HEK293 (cell line): ENCODE data around the gene AK9.

Experiments
- CTCF ChIA-PET: fragments of 350-600 bp; formaldehyde crosslinking; extraction: SDS; loops from one replicate; lab custom pipeline; 2021; ENCODE audit warnings: antibody characterized with exemption; lab: Yijun Ruan, JAX
- POLR2A ChIA-PET: fragments of 300-600 bp; formaldehyde crosslinking; extraction: SDS; loops from one replicate; lab custom pipeline; 2020; ENCODE audit warnings: antibody characterized with exemption, inconsistent platforms; lab: Yijun Ruan, JAX
- H3K27ac ChIP-seq: fragments of 200-500 bp; sonication (Bioruptor generic); 2 replicates; pipeline ENCODE4 v1.5.1; 2014; ENCODE audit warnings: low read depth, low read length, control low read depth, inconsistent platforms; ENCODE audit errors: extremely low read depth
- H3K36me3 ChIP-seq, 2 experiments: fragments of 200-500 bp in 1 of 2; sonication (Bioruptor generic) in 1 of 2; 1 replicate in 1 of 2; 2 replicates in 1 of 2; pipeline ENCODE4 v1.5.1; 2014 to 2017; ENCODE audit warnings: inconsistent platforms in 2 of 2, low read length in 2 of 2; ENCODE audit not compliant: control insufficient read depth in 2 of 2, insufficient read depth in 1 of 2
- H3K4me1 ChIP-seq: fragments of 200-500 bp; sonication (Bioruptor generic); 2 replicates; pipeline ENCODE4 v1.5.1; 2014; ENCODE audit warnings: mild to moderate bottlenecking, low read length, inconsistent platforms; ENCODE audit not compliant: control insufficient read depth, insufficient read depth
- H3K4me3 ChIP-seq: 2 replicates; pipeline ENCODE4 v1.5.1; 2011; ENCODE audit warnings: low read depth, mild to moderate bottlenecking, control low read depth, low read length, moderate library complexity
- H3K9me3 ChIP-seq: fragments of 200-500 bp; sonication (Bioruptor generic); 2 replicates; pipeline ENCODE4 v1.5.1; 2014; ENCODE audit warnings: low read depth, low read length, inconsistent platforms; ENCODE audit not compliant: control insufficient read depth, insufficient read depth
- KLF7 ChIP-seq: fragments of 450-650 bp; formaldehyde crosslinking; IDR thresholded peaks from 2 replicates; pipeline ENCODE4 v1.5.1; 2016; ENCODE audit warnings: missing biosample characterization, missing genetic modification characterization, borderline replicate concordance
- KLF9 ChIP-seq: fragments of 450-650 bp; formaldehyde crosslinking; IDR thresholded peaks from 2 replicates; pipeline ENCODE4 v1.5.1; 2016; ENCODE audit warnings: missing biosample characterization, missing genetic modification characterization, low read depth
- MEIS1 ChIP-seq: sonication (generic); formaldehyde crosslinking; IDR thresholded peaks from 2 replicates; pipeline ENCODE4 v1.8.1; 2022; ENCODE audit warnings: missing genetic modification reagents, mild to moderate bottlenecking, borderline replicate concordance
- SCRT2 ChIP-seq: fragments of 450-650 bp; formaldehyde crosslinking; IDR thresholded peaks from 2 replicates; pipeline ENCODE4 v1.5.1; 2016; ENCODE audit warnings: missing biosample characterization, missing genetic modification characterization
- ZFP37 ChIP-seq: fragments of 450-650 bp; formaldehyde crosslinking; IDR thresholded peaks from 2 replicates; pipeline ENCODE4 v1.5.1; 2016; ENCODE audit warnings: missing biosample characterization, missing genetic modification characterization
- ZNF133 ChIP-seq: fragments of 450-650 bp; formaldehyde crosslinking; IDR thresholded peaks from 2 replicates; pipeline ENCODE4 v1.5.1; 2016; ENCODE audit warnings: missing biosample characterization, missing genetic modification characterization
- ZNF202 ChIP-seq: fragments of 450-650 bp; formaldehyde crosslinking; IDR thresholded peaks from 2 replicates; pipeline ENCODE4 v1.5.1; 2016; ENCODE audit warnings: missing biosample characterization, missing genetic modification characterization, borderline replicate concordance
- ZNF311 ChIP-seq: fragments of 450-650 bp; formaldehyde crosslinking; IDR thresholded peaks from 2 replicates; pipeline ENCODE4 v1.5.1; 2017; ENCODE audit warnings: missing biosample characterization, missing genetic modification characterization, borderline replicate concordance
- ZNF433 ChIP-seq: fragments of 450-650 bp; formaldehyde crosslinking; IDR thresholded peaks from 2 replicates; pipeline ENCODE4 v1.5.1; 2016; ENCODE audit warnings: missing biosample characterization, missing genetic modification characterization, low read depth
- ZNF488 ChIP-seq: fragments of 450-650 bp; formaldehyde crosslinking; IDR thresholded peaks from 2 replicates; pipeline ENCODE4 v1.5.1; 2016; ENCODE audit warnings: missing biosample characterization, missing genetic modification characterization
- ZNF514 ChIP-seq: fragments of 450-650 bp; formaldehyde crosslinking; IDR thresholded peaks from 2 replicates; pipeline ENCODE4 v1.5.1; 2016; ENCODE audit warnings: missing biosample characterization, missing genetic modification characterization
- ZNF560 ChIP-seq: fragments of 450-650 bp; formaldehyde crosslinking; IDR thresholded peaks from 2 replicates; pipeline ENCODE4 v1.5.1; 2017; ENCODE audit warnings: missing biosample characterization, missing genetic modification characterization, borderline replicate concordance
- ZNF585B ChIP-seq: fragments of 450-650 bp; formaldehyde crosslinking; IDR thresholded peaks from 2 replicates; pipeline ENCODE4 v1.5.1; 2016; ENCODE audit warnings: missing biosample characterization, missing genetic modification characterization
- ZNF624 ChIP-seq: fragments of 450-650 bp; formaldehyde crosslinking; IDR thresholded peaks from 2 replicates; pipeline ENCODE4 v1.5.1; 2017; ENCODE audit warnings: missing biosample characterization, missing genetic modification characterization
- TF ChIP-seq, protein P1 (sequence below): fragments of 450-650 bp; formaldehyde crosslinking; IDR thresholded peaks from 2 replicates; pipeline ENCODE4 v1.5.1; 2017; ENCODE audit warnings: missing biosample characterization, mild to moderate bottlenecking, missing genetic modification characterization, moderate library complexity
- TF ChIP-seq, protein P2 (sequence below): fragments of 450-650 bp; formaldehyde crosslinking; IDR thresholded peaks from 2 replicates; pipeline ENCODE4 v1.5.1; 2016; ENCODE audit warnings: missing biosample characterization, missing genetic modification characterization

AK9 gene

DNA sequence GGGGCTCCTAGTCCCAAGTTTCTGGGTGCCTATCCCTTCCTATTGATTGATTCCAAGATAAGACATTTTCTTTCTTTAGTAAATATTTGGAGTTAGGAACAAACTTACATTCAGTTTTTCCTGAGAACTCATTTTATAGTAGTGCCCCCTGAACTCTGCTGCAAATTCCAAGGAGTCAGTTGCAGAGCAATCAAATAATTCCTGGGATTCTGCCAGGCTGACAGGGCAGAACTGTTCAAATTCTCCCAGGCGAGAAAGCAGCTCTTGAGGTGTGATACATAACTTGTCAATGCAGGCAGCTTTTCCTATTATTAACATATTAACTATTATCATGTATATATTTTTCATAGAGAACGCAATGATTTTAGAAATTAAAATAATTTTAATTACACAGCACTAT, 192.1 kb downstream of the AK9 start:
- no peak for TF ChIP-seq ZNF514 (tag by site-specific recombination)
- CTCF ChIA-PET: no interaction called here
- H3K9me3 ChIP-seq: no peaks in the 10 kb centered on the region
- no peaks in the 10 kb centered on the region for H3K36me3 ChIP-seq
- no peak overlapping the region for H3K4me3 ChIP-seq
- POLR2A ChIA-PET: no interaction called here
- H3K4me1 ChIP-seq: no peaks in the 10 kb centered on the region; the same call in 1 of the 2 replicates
- H3K27ac ChIP-seq: no peak overlapping the region

DNA sequence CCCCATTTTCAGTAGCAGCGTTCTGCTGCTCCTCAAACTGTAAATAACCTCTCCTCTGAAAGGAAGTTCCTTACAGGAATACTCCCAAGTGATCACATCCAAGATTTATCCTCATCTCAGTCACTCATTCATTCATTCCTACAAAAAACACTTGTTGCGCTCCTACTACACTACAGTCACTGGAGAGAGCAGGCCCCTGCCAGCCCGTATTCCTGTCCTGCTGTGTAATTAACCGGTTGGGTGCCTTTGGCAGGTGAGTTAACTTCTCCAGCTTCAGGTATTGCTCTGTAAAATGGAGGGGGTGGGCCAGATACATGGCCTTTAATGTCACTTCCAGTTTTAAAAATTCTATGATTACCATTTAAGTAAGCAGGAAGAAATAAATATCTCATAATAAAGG, 192.9 kb downstream of the AK9 start:
- Histone ChIP-seq H3K36me3 (no peaks in the 10 kb centered on the region), H3K9me3 (no peaks in the 10 kb centered on the region), H3K4me3 (no peak overlapping the region), H3K27ac (no peak overlapping the region), H3K4me1 (no peaks in the 10 kb centered on the region; the same call in 1 of the 2 replicates)
- CTCF ChIA-PET: no interaction called here
- POLR2A ChIA-PET: no interaction called here
- no peak for TF ChIP-seq KLF9 (tag by site-specific recombination)
- TF ChIP-seq ZNF488 (tag by site-specific recombination): no peak
- TF ChIP-seq ZFP37 (tag by site-specific recombination): no peak
- TF ChIP-seq SCRT2 (tag by site-specific recombination): peak; percentile 70
- TF ChIP-seq ZNF560 (tag by site-specific recombination): no peak
- TF ChIP-seq ZNF433 (tag by site-specific recombination): no peak
- TF ChIP-seq, protein P1, sequence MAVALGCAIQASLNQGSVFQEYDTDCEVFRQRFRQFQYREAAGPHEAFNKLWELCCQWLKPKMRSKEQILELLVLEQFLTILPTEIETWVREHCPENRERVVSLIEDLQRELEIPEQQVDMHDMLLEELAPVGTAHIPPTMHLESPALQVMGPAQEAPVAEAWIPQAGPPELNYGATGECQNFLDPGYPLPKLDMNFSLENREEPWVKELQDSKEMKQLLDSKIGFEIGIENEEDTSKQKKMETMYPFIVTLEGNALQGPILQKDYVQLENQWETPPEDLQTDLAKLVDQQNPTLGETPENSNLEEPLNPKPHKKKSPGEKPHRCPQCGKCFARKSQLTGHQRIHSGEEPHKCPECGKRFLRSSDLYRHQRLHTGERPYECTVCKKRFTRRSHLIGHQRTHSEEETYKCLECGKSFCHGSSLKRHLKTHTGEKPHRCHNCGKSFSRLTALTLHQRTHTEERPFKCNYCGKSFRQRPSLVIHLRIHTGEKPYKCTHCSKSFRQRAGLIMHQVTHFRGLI (tag by site-specific recombination): no peak

GRCh38 chr6:109496036-109496772, 194.8 kb downstream of the AK9 start:
- POLR2A ChIA-PET: interaction anchor here (0.5 kb wide), 1 partner anchor 283 kb away, joined by 3 read pairs; no protein-coding TSS in a partner anchor

GRCh38 chr6:109493865-109494264, 197.1 kb downstream of the AK9 start:
- Histone ChIP-seq H3K9me3 (no peaks in the 10 kb centered on the region), H3K4me1 (peaks cover 7% of the 10 kb centered on the region), H3K4me3 (no peak overlapping the region), H3K36me3 (no peaks in the 10 kb centered on the region), H3K27ac (no peak overlapping the region)
- TF ChIP-seq ZNF311 (no peak), ZNF133 (tag by site-specific recombination) (no peak), ZNF624 (tag by site-specific recombination) (no peak)
- POLR2A ChIA-PET: no interaction called here
- CTCF ChIA-PET: no interaction called here

More at GRCh38 chr6:109496036-109496772, 194.8 kb downstream of the AK9 start:
- H3K4me1 ChIP-seq: peaks cover 7% of the 10 kb centered on the region
- CTCF ChIA-PET: interaction anchor here (0.7 to 0.9 kb wide), 2 partner anchors 9 to 705 kb away, joined by 3 to 4 read pairs; no protein-coding TSS in a partner anchor
- H3K4me3 ChIP-seq: no peak overlapping the region
- TF ChIP-seq ZNF585B (tag by site-specific recombination) (no peak), KLF7 (tag by site-specific recombination) (no peak), SCRT2 (tag by site-specific recombination) (peak; percentile 58), MEIS1 (CRISPR knock-in tag) (no peak), ZNF202 (tag by site-specific recombination) (no peak)
- TF ChIP-seq, protein P2, sequence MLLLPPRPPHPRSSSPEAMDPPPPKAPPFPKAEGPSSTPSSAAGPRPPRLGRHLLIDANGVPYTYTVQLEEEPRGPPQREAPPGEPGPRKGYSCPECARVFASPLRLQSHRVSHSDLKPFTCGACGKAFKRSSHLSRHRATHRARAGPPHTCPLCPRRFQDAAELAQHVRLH (tag by site-specific recombination): no peak
- H3K9me3 ChIP-seq: no peaks in the 10 kb centered on the region
- no peaks in the 10 kb centered on the region for H3K36me3 ChIP-seq
- no peak overlapping the region for H3K27ac ChIP-seq
